ENCODE results near the gene CHMP2A.

DNA sequence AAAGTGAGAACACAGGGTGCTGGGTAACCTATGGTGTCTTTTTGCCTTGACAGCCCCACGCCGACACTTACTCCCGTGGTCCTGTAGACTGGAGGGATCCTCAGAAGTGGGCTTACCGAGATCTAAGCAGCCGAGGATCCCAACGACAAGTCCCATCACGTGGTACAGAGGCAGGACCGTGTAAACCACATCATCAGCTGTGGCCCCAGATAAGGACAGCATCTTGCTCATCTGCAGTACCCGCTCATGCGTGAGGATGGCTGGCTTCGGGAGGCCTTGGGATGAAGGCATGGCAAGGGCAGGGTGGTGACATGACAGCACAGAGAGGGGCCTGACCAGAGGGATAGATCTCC, 45.2 kb downstream of the CHMP2A start:
- no peak for TF ChIP-seq GABPA (IDR thresholded peaks at IDR 0.05; ENCODE audit: low read depth, low read length)
- no peak for TF ChIP-seq GABPA (CRISPR knock-in tag; IDR thresholded peaks at IDR 0.05; ENCODE audit: low read depth)
- TF ChIP-seq PHF8 (CRISPR knock-in tag; IDR thresholded peaks at IDR 0.05) = no peak
- TF ChIP-seq ZNF232 (CRISPR knock-in tag; IDR thresholded peaks at IDR 0.05; ENCODE audit: borderline replicate concordance) = no peak
